Naive thymus-derived CD8-positive, alpha-beta T cell (primary cell): ENCODE results near the gene PRC1. TPM values are rescaled to one million over a fixed set of nuclear protein-coding genes. Genes with fewer than 3 reads are reported as not detected.

Source experiments
- ATAC-seq, 2 donors: fragments of 150-1000 bp; cut with Tn5 transposase in 1 of 2; sonication (Bioruptor Pico), chemical (Tn5 transposase) in 1 of 2; 1 replicate in 1 of 2; 2 replicates in 1 of 2; pipeline ENCODE4 v1.10.0; 2021; ENCODE audit warnings: mild to moderate bottlenecking in 2 of 2, moderate library complexity in 2 of 2
- POLR2A ChIA-PET: fragments of 350-600 bp; sonication (Branson Sonifier 250); formaldehyde crosslinking; loops from one replicate; lab custom pipeline; 2021; ENCODE audit warnings: antibody characterized with exemption; lab: Charles Lee
- DNase-seq, 10 donors: peaks; one replicate each; pipeline versions ENCODE4 v3.0.0 to v3.0.0-alpha.2; 2020 to 2022
- H3K27ac Mint-ChIP-seq, 10 donors: one replicate each; pipeline ENCODE4 v1.8.0; 2020 to 2022; ENCODE audit warnings: mild to moderate bottlenecking in 10 of 10, mixed read lengths in 10 of 10, moderate library complexity in 4 of 10, inconsistent platforms in 1 of 10
- H3K27me3 Mint-ChIP-seq, 5 donors: one replicate each; pipeline ENCODE4 v1.8.0; 2021 to 2022; ENCODE audit warnings: mixed read lengths in 5 of 5
- H3K36me3 Mint-ChIP-seq, 3 donors: one replicate each; pipeline ENCODE4 v1.8.0; 2020 to 2022; ENCODE audit warnings: mixed read lengths in 3 of 3, mild to moderate bottlenecking in 2 of 3, inconsistent platforms in 1 of 3
- H3K4me1 Mint-ChIP-seq, 4 donors: one replicate each; pipeline ENCODE4 v1.8.0; 2021 to 2022; ENCODE audit warnings: mixed read lengths in 4 of 4
- H3K4me3 Mint-ChIP-seq, 10 donors: one replicate each; pipeline ENCODE4 v1.8.0; 2020 to 2022; ENCODE audit warnings: mild to moderate bottlenecking in 10 of 10, mixed read lengths in 10 of 10, moderate library complexity in 6 of 10, inconsistent platforms in 1 of 10
- H3K9me3 Mint-ChIP-seq, 9 donors: one replicate each; pipeline ENCODE4 v1.8.0; 2020 to 2022; ENCODE audit warnings: mixed read lengths in 9 of 9, mild to moderate bottlenecking in 3 of 9, inconsistent platforms in 1 of 9, moderate library complexity in 1 of 9
- polyA plus RNA-seq, 3 donors: library from polyadenylated mRNA; unstranded; fragments of 300-500 nt; fragmentation: Illumina TruSeq; gene quantifications; one replicate each; pipeline ENCODE4 v1.2.3, GENCODE V29; 2021
- total RNA-seq, 8 experiments: library from RNA in 2 of 8; stranded (reverse) in 2 of 8; gene quantifications; one replicate each; pipeline ENCODE4 v1.2.3 and lab custom pipeline; 2021 to 2026

PRC1 gene
- total and polyA plus RNA-seq, 5 experiments from 2014 or later = 0.77 to 5.0 (median 2.3) TPM

DNA sequence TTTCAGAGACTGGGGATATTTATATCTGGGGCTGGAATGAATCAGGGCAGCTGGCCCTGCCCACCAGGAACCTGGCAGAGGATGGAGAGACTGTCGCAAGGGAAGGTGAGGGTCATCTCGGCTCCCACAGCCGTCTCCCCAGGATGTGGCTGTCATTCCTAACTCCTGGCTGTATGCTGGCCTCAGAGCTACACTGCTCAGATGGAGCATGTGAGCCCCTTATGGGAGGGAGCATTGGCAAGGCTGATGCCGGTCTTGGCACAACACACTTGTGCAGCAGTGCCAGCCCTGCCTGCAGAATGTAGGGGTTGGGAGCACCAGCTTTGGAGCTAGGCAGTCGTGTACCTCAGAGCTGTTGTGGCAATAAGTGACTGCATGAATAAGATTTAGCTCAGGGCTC lies 34.4 kb downstream of the PRC1 start:
- DNase-seq (no peak), ATAC-seq (no peak)
- Mint-ChIP-seq H3K36me3 (peaks cover 0 to 31% (median 5%) of the 10 kb centered on the region in 3 donors), H3K27ac (peak overlapping the region in 2 of 10 donors; percentile 29 to 50), H3K4me3 (no peak overlapping the region), H3K27me3 (no peaks in the 10 kb centered on the region), H3K4me1 (peaks cover 0 to 15% (median 8%) of the 10 kb centered on the region in 4 donors), H3K9me3 (no peaks in the 10 kb centered on the region)
- POLR2A ChIA-PET = no interaction called here

DNA sequence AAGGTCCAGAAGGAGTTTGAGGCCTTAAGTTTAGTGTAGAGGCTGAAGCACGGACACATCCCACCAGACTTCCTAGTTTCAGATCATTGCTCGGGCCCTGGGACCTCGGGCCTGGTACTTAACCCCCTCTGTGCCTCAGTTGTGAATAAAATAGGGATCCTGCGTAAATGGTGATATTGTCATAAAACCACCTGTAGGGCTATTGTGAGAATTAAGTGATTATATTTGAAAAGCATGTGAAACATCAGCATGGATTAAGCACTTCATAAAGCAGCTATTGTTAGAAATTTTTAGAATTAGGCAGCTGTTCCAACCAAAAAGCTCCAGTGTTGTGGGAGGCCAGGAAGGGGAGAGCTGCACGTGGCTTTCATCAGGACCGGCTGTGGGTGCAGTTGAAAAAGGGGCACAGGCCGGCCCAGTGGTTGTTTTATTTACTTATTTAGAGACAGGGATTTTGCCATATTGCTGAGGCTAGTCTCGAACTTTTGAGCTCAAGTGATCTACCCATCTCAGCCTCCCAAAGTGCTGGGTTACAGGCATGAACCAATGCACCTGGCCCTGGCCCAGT lies 35.2 kb downstream of the PRC1 start:
- no peak for ATAC-seq
- Mint-ChIP-seq H3K36me3 (peaks cover 0 to 29% (median 5%) of the 10 kb centered on the region in 3 donors), H3K4me3 (no peak overlapping the region), H3K4me1 (peaks cover 1 to 20% (median 10%) of the 10 kb centered on the region in 4 donors), H3K27me3 (no peaks in the 10 kb centered on the region), H3K9me3 (no peaks in the 10 kb centered on the region), H3K27ac (peak overlapping the region in 2 of 10 donors; percentile 8 to 50)
- POLR2A ChIA-PET = interaction anchor here (0.7 kb wide), 1 partner anchor 400 kb away, joined by 3 read pairs; no protein-coding TSS in a partner anchor
- DNase-seq = no peak

DNA sequence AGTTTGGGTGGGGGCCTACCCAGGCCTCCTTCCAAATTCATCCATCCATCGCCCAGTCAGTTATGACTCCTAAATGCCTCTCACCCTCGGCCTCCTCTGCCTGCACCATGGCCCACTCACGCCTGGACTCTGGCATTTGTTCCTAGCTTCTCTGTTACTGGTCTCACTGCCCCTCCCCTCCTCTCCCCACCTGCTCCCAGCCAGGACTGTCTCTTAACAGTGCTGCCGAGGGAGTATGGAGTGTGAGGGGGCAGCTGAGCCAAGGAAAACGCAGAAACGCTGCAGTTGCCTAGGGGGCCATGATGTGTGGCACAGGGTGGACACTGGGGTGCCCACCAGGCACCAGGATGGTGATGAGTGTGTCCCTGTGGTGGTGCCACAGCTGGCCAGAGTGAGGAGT lies 36.5 kb downstream of the PRC1 start:
- Mint-ChIP-seq H3K4me1 (peaks cover 4 to 23% (median 12%) of the 10 kb centered on the region in 4 donors), H3K4me3 (peak overlapping the region in 9 of 10 donors; percentile 43 to 70 (median 57)), H3K36me3 (peaks cover 0 to 22% (median 0%) of the 10 kb centered on the region in 3 donors), H3K27me3 (no peaks in the 10 kb centered on the region), H3K9me3 (no peaks in the 10 kb centered on the region), H3K27ac (peak overlapping the region in 5 of 10 donors; percentile 43 to 67 (median 63))
- DNase-seq (no peak), ATAC-seq (no peak)
- POLR2A ChIA-PET = interaction anchor here (0.7 kb wide), 1 partner anchor 18 kb away, joined by 3 read pairs; no protein-coding TSS in a partner anchor

DNA sequence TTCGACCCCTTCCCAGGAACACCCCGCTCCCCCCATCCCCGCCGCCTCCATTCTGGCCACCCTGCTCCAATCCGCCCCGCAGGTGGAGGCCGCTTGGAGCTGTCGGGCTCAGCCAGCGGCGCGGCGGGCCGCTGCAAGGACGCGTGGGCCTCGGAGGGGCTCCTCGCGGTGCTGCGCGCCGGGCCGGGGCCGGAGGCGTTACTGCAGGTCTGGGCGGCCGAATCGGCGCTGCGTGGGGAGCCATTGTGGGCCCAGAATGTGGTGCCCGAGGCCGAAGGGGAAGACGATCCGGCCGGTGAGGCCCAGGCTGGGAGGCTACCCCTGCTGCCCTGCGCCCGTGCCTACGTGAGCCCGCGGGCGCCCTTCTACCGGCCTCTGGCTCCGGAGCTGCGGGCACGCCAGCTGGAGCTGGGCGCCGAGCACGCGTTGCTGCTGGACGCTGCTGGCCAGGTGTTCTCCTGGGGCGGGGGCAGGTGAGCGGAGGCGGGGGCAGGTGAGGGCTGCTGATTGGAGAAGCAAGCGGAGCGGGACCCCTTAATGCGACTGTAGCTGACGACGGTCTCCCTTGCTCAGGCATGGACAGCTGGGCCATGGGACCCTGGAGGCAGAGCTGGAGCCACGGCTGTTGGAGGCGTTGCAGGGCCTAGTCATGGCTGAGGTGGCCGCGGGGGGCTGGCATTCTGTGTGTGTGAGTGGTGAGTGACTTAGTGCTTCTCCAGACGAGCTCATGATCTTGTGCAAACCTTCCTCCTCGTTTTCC lies 37.1 kb downstream of the PRC1 start:
- H3K4me1 Mint-ChIP-seq = peaks cover 4 to 23% (median 12%) of the 10 kb centered on the region in 4 donors
- POLR2A ChIA-PET = interaction anchor here (0.7 to 4.4 kb wide), 4 partner anchors 18 to 93 kb away, joined by 3 to 56 read pairs (median 4); partner anchors contain the start of genes HDDC3 and UNC45A
- peaks cover 0 to 22% (median 0%) of the 10 kb centered on the region in 3 donors for H3K36me3 Mint-ChIP-seq
- H3K9me3 Mint-ChIP-seq = no peaks in the 10 kb centered on the region
- ATAC-seq (no peak), DNase-seq (no peak)
- peak overlapping the region in 5 of 10 donors; percentile 43 to 67 (median 63) for H3K27ac Mint-ChIP-seq
- peak overlapping the region in 9 of 10 donors; percentile 52 to 90 (median 57) for H3K4me3 Mint-ChIP-seq
- H3K27me3 Mint-ChIP-seq = no peaks in the 10 kb centered on the region

DNA sequence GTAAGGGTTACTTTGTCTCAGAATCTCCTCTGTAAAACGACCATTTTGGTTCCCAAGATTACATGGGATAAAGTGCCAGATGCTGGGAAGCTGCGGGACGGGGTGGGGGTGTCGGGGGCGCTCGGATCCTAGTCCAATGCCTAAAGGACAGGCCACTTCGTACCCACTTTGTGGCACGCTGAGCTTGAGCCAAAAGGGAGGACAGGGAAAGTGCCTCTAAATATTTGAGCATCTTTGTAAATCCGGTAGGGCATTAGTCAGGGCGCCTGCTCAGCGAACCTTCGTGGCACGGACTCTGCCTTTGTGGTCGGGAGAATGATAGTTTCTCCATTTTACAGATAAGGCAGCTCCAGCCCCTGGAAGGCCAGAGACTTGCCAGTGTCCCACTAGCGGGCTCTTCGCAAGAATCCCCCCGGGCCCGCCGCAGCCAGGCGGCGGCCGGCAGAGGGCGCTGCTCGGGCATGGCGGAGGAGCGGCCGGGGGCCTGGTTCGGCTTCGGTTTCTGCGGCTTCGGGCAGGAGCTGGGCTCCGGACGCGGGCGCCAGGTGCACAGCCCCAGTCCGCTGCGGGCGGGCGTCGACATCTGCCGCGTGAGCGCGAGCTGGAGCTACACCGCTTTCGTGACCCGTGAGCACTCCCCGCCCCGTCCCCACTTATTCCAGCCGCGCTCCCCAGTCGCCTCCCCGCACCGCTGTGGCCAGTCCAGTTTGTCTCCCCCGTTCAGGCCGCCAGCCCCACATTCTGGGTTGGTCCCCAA lies 37.9 kb downstream of the PRC1 start:
- H3K36me3 Mint-ChIP-seq = peaks cover 0 to 21% (median 0%) of the 10 kb centered on the region in 3 donors
- H3K27me3 Mint-ChIP-seq = no peaks in the 10 kb centered on the region
- peaks cover 4 to 23% (median 12%) of the 10 kb centered on the region in 4 donors for H3K4me1 Mint-ChIP-seq
- peak overlapping the region; percentile 66 to 90 (median 72) for H3K4me3 Mint-ChIP-seq
- H3K9me3 Mint-ChIP-seq = no peaks in the 10 kb centered on the region
- H3K27ac Mint-ChIP-seq = peak overlapping the region in 5 of 10 donors; percentile 20 to 97 (median 41)
- ATAC-seq = no peak
- DNase-seq = peak in 9 of 10 donors; percentile 31 to 80 (median 46)
- POLR2A ChIA-PET = interaction anchor here (0.6 to 4.4 kb wide), 4 partner anchors 23 to 93 kb away, joined by 3 to 56 read pairs (median 5); partner anchors contain the start of genes HDDC3 and UNC45A

DNA sequence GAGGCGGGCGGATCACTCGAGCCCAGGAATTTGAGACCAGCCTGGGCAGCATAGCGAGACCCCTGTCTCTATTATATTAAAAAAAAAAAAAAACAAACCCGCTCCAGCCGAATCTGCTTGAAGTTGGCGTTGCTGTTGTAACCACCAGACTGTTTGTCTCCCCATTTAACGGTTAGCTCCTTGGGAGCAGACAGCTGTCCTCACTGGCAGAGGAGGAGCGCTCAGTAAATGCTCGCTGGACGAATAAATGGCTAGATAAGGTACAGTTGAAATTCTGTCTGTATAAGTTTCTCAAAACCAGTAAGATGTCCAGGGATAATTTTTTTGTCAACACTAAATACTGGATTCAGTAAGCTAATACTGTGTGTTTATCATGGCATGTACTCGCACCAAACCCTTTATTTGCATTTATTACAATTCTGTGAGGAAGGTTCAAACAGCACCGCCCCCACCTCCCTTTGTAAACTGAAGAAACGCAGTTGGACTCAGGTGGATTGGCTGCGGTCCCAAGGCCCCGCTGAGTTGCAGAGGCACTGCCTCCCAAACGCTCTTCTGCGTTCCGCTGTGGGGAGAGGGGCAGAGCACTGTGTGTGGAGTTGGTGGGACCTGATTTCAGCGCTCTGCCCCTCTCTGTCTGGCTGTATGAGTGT lies 38.6 kb downstream of the PRC1 start:
- ATAC-seq (no peak), DNase-seq (no peak)
- Mint-ChIP-seq H3K27me3 (no peaks in the 10 kb centered on the region), H3K4me3 (peak overlapping the region; percentile 67 to 90 (median 82)), H3K4me1 (peaks cover 4 to 23% (median 12%) of the 10 kb centered on the region in 4 donors), H3K9me3 (no peaks in the 10 kb centered on the region), H3K27ac (peak overlapping the region in 7 of 10 donors; percentile 20 to 97 (median 51)), H3K36me3 (peaks cover 0 to 21% (median 0%) of the 10 kb centered on the region in 3 donors)
- POLR2A ChIA-PET = interaction anchor here (0.6 to 4.4 kb wide), 3 partner anchors 22 to 66 kb away, joined by 4 to 56 read pairs (median 6); partner anchors contain the start of genes HDDC3, UNC45A and VPS33B

DNA sequence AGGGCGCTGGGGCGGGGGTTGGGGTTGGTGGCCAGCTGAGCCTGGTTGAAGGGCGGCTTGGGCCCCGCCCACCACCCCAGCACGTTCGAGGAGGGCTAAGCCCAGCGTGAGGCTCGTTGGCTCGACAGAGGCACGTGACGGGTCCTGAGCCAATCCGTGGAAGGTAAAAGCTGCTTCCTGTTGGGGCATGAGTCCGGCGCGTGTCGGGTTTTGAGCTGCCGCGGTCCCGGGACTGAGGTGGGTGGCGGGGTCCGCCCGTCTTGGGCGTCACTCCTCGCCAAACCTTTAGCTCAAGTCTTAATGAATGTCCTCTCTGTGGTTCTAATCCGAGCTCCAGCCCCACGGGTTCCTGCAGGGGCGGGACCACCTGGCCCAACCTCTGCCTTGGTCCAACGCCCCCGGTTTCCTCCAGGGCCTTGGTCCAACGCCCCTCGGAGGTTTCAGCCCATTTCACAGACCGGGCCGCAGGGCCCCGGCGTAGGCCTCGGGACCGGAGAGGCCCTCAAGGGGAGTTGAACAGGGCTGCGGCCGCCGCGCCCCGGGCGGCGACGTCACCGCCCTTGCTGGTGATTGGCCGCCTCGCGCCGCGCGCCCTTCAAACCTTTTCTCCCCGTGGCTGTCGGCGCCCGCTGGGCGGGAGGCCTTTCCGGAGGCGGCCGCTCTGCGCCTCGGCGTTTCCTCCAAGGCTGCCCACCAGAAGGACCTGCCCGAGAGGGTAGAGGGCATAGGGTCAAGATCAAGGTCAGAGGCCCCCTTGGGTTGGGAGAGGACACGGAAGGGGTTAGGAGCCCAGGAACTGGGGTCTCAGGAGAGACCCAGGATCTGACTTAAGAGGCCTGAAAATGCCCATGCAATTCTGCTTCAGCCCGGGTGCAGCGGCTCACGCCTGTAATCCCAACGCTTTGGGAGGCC lies 39.4 kb downstream of the PRC1 start, which contains the start of gene RCCD1:
TSS of gene RCCD1 (plus strand) at position 173 of the 912 bp plus-strand sequence. CDS start 1,851 bp downstream, outside the sequence.
- Mint-ChIP-seq H3K9me3 (no peaks in the 10 kb centered on the region), H3K4me3 (peak within 1 kb of the TSS; percentile 82 to 90 (median 88)), H3K4me1 (peaks cover 4 to 23% (median 12%) of the 10 kb centered on the region in 4 donors), H3K27ac (peak within 1 kb of the TSS; percentile 68 to 97 (median 93)), H3K27me3 (no peaks in the 10 kb centered on the region), H3K36me3 (peaks cover 0 to 26% (median 0%) of the 10 kb centered on the region in 3 donors)
- POLR2A ChIA-PET = interaction anchor here (0.6 to 4.4 kb wide), 9 partner anchors 11 to 1783 kb away, joined by 3 to 56 read pairs (median 3); partner anchors contain the start of genes HDDC3, MAN2A2, UNC45A and VPS33B
- ATAC-seq (peak; percentile 97 to 98), DNase-seq (peak; percentile 75 to 94 (median 82))

DNA sequence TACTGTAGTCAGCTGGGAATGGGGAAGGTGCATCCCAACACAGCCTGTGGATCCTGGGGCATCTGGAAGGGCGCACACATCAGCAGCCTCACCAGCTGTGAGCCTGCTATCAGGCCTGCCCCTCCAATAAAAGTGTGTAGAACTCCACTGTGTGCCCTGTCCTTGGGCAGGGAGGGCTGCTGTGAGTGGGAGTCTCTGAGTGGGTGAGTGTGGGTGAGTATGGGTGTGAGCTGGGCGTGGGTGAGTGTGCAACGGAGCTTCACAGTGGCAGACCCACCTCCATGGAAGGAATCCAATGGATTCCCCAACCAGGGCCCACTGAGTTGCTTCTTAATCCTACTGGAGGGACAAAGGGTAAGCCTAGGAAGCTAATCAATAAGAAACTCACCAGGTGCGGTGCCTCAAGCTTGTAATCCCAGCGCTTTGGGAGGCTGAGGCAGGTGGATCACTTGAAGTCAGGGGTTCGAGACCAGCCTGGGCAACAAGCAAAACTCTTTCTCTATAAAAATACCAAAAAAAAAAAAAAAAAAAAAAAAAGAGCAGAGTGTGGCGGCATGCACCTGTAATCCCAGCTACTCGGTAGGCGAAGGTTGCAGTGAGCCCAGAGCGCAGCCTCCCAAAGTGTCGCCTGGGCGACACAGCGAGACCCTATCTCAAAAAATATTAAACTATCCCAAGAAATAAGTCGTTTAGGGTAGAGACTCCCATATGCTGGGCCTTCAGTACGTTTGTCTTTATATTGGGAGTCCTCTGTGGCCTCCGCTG lies 40.2 kb downstream of the PRC1 start:
- Mint-ChIP-seq H3K4me1 (peaks cover 4 to 23% (median 12%) of the 10 kb centered on the region in 4 donors), H3K27ac (peak overlapping the region; percentile 68 to 97 (median 93)), H3K9me3 (no peaks in the 10 kb centered on the region), H3K36me3 (peaks cover 0 to 33% (median 0%) of the 10 kb centered on the region in 3 donors), H3K4me3 (peak overlapping the region; percentile 82 to 90 (median 88)), H3K27me3 (no peaks in the 10 kb centered on the region)
- POLR2A ChIA-PET = interaction anchor here (1.0 to 4.4 kb wide), 6 partner anchors 10 to 538 kb away, joined by 3 to 56 read pairs (median 4); partner anchors contain the start of genes HDDC3, MAN2A2, UNC45A and VPS33B
- DNase-seq (no peak), ATAC-seq (no peak)

DNA sequence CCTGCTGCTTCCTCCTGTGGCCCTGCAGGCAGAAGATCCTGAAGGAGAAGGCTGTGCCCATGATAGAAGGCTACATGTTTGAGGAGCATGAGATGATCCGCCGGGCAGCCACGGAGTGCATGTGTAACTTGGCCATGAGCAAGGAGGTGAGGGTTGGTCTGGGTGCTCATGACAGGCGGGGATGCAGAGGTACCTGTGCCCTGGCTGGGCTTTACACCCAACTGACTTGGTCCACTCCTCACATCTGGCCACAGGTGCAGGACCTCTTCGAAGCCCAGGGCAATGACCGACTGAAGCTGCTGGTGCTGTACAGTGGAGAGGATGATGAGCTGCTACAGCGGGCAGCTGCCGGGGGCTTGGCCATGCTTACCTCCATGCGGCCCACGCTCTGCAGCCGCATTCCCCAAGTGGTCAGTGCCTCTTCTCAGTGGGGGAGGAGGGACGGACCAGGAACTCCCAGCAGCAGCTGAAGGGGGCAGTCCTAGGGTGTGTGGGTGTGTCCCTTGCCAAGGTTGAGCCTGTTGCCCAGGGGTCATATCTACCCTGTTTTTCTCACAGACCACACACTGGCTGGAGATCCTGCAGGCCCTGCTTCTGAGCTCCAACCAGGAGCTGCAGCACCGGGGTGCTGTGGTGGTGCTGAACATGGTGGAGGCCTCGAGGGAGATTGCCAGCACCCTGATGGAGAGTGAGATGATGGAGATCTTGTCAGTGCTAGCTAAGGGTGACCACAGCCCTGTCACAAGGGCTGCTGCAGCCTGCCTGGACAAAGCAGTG lies 41.2 kb downstream of the PRC1 start:
- Mint-ChIP-seq H3K36me3 (peaks cover 0 to 41% (median 5%) of the 10 kb centered on the region in 3 donors), H3K4me3 (peak overlapping the region in 8 of 10 donors; percentile 17 to 82 (median 56)), H3K9me3 (no peaks in the 10 kb centered on the region), H3K27ac (peak overlapping the region in 8 of 10 donors; percentile 34 to 93 (median 64)), H3K4me1 (peaks cover 4 to 21% (median 12%) of the 10 kb centered on the region in 4 donors), H3K27me3 (no peaks in the 10 kb centered on the region)
- POLR2A ChIA-PET = interaction anchor here (2.4 to 4.4 kb wide), 2 partner anchors 19 to 50 kb away, joined by 13 to 56 read pairs; partner anchors contain the start of genes HDDC3, MAN2A2 and UNC45A
- ATAC-seq = no peak
- DNase-seq = no peak
